DMS153 treated with DMSO at 0.1 percent for 48 hours (cell line): Measurements from ENCODE around the gene CAPN14.
A peak's percentile ranks its signal among the peaks of the same experiment; 100 is the strongest.
"Not testable (repeated sequence)": the region's sequence is repeated elsewhere in the genome, so short reads cannot be mapped to it uniquely, and the experiment has no call there.

Experiments used
- DNase-seq: peaks from one replicate; lab custom pipeline; 2025; ENCODE audit not compliant: unreplicated experiment; lab: John Stamatoyannopoulos, UW

Gene CAPN14

GRCh38 chr2:31199206-31199605, 18.1 kb downstream of the CAPN14 start:
- no peak for DNase-seq

GRCh38 chr2:31197669-31198068, 19.6 kb downstream of the CAPN14 start:
- no peak for DNase-seq

- no peak for DNase-seq
These were observed 20.1 kb downstream of the CAPN14 start for GRCh38 chr2:31197166-31197565.

GRCh38 chr2:31196622-31197021, 20.7 kb downstream of the CAPN14 start:
- DNase-seq, result no peak

- DNase-seq, result no peak
These were observed 23.5 kb downstream of the CAPN14 start for GRCh38 chr2:31193806-31194205.

GRCh38 chr2:31192851-31193392, 24.4 kb downstream of the CAPN14 start:
- DNase-seq, result no peak

- no peak for DNase-seq
These were observed 24.9 kb downstream of the CAPN14 start for GRCh38 chr2:31192396-31192795.

GRCh38 chr2:31191931-31192330, 25.4 kb downstream of the CAPN14 start:
- DNase-seq, result no peak

GRCh38 chr2:31190188-31190587, 27.1 kb downstream of the CAPN14 start:
- DNase-seq, result no peak

- no peak for DNase-seq
These were observed 28.2 kb downstream of the CAPN14 start for GRCh38 chr2:31189141-31189540.

- no peak for DNase-seq
These were observed 29.2 kb downstream of the CAPN14 start for GRCh38 chr2:31188131-31188530.

GRCh38 chr2:31187166-31187565, 30.1 kb downstream of the CAPN14 start:
- no peak for DNase-seq

GRCh38 chr2:31183973-31184372, 33.3 kb downstream of the CAPN14 start:
- not testable (repeated sequence) for DNase-seq

GRCh38 chr2:31176742-31177141, 40.6 kb downstream of the CAPN14 start:
- no peak for DNase-seq

GRCh38 chr2:31171142-31171541, 46.2 kb downstream of the CAPN14 start:
- no peak for DNase-seq

GRCh38 chr2:31170071-31170698, 47.1 kb downstream of the CAPN14 start:
- peak; percentile 70 for DNase-seq

GRCh38 chr2:31168291-31168690, 49.0 kb downstream of the CAPN14 start:
- DNase-seq, result no peak

GRCh38 chr2:31166925-31167324, 50.4 kb downstream of the CAPN14 start:
- DNase-seq, result no peak

GRCh38 chr2:31163011-31163539, 54.2 kb downstream of the CAPN14 start:
- DNase-seq, result no peak

GRCh38 chr2:31161637-31162036, 55.7 kb downstream of the CAPN14 start:
- no peak for DNase-seq

GRCh38 chr2:31151501-31151900, 65.8 kb downstream of the CAPN14 start:
- no peak for DNase-seq

GRCh38 chr2:31150120-31150670, 67.1 kb downstream of the CAPN14 start:
- no peak for DNase-seq

GRCh38 chr2:31148514-31148913, 68.8 kb downstream of the CAPN14 start:
- DNase-seq, result no peak
